Kasumi-1 (cell line): ENCODE data around the gene ARSA.

Experiments
- DNase-seq, 2 experiments: peaks; one replicate each; lab custom pipeline; 2025; lab: John Stamatoyannopoulos, UW

The ARSA gene

GRCh38 chr22:50581031-50581949 is 46.7 kb downstream of the ARSA start:
- DNase-seq, result no peak

- no peak for DNase-seq
These were observed 48.2 kb downstream of the ARSA start for GRCh38 chr22:50579752-50580151.

GRCh38 chr22:50578776-50579310 is 49.1 kb downstream of the ARSA start:
- no peak for DNase-seq

GRCh38 chr22:50577987-50578775 is 49.8 kb downstream of the ARSA start, which contains the start of gene CPT1B:
Gene CPT1B, minus strand, starts transcription at chr22:50578427. Its CDS starts 512 bp downstream, at chr22:50577915.
- no peak for DNase-seq

GRCh38 chr22:50577697-50577986 is 50.3 kb downstream of the ARSA start:
- DNase-seq, result no peak

- DNase-seq, result no peak
These were observed 50.9 kb downstream of the ARSA start for GRCh38 chr22:50576806-50577696.

GRCh38 chr22:50576070-50576469 is 51.9 kb downstream of the ARSA start:
- no peak for DNase-seq

- DNase-seq, result no peak
These were observed 52.5 kb downstream of the ARSA start for GRCh38 chr22:50575426-50575941.
